GM23338 (cell line): Measurements from ENCODE around the gene LLGL2. TPM values are rescaled to one million over a fixed set of nuclear protein-coding genes. Genes with fewer than 3 reads are reported as not detected.

Experiments
- ATAC-seq: fragments of 200-7000 bp; cut with Tn5 transposase; 3 replicates; pipeline ENCODE4 v1.9.1; 2020
- DNase-seq: peaks from one replicate; pipeline ENCODE4 v3.0.0-alpha.2; 2015; ENCODE audit warnings: low spot score
- H2AFZ ChIP-seq: fragments of 200-600 bp; sonication (generic); 2 replicates; pipeline ENCODE4 v1.8.0; 2016; ENCODE audit warnings: antibody characterized with exemption, mild to moderate bottlenecking, moderate library complexity
- H3F3A ChIP-seq: fragments of 200-600 bp; sonication (generic); replicated peaks from 2 replicates; pipeline ENCODE4 v1.8.0; 2017; ENCODE audit warnings: antibody characterized with exemption, mixed run types, low read depth
- H3K27ac ChIP-seq: fragments of 200-600 bp; sonication (generic); 2 replicates; pipeline ENCODE4 v1.6.1; 2016; ENCODE audit warnings: low read depth
- H3K27me3 ChIP-seq: fragments of 200-600 bp; sonication (generic); 2 replicates; pipeline ENCODE4 v1.8.0; 2016; ENCODE audit warnings: mild to moderate bottlenecking, mixed run types, moderate library complexity; ENCODE audit not compliant: insufficient read depth
- H3K36me3 ChIP-seq: fragments of 200-600 bp; sonication (generic); 2 replicates; pipeline ENCODE4 v1.8.0; 2016; ENCODE audit warnings: mild to moderate bottlenecking; ENCODE audit not compliant: insufficient read depth
- H3K4me1 ChIP-seq: fragments of 200-600 bp; sonication (generic); 2 replicates; pipeline ENCODE4 v1.8.0; 2016; ENCODE audit warnings: mild to moderate bottlenecking, moderate library complexity; ENCODE audit not compliant: insufficient read depth
- H3K4me2 ChIP-seq: fragments of 200-600 bp; sonication (generic); 2 replicates; pipeline ENCODE4 v1.7.1; 2017; ENCODE audit warnings: mixed run types
- H3K4me3 ChIP-seq: fragments of 200-600 bp; sonication (generic); 2 replicates; pipeline ENCODE4 v1.6.1; 2016; ENCODE audit warnings: mixed run types
- H3K79me2 ChIP-seq: fragments of 200-600 bp; sonication (generic); replicated peaks from 2 replicates; pipeline ENCODE4 v1.8.0; 2017; ENCODE audit warnings: mild to moderate bottlenecking; ENCODE audit not compliant: insufficient read depth
- H3K9me2 ChIP-seq: fragments of 200-600 bp; sonication (generic); 2 replicates; pipeline ENCODE4 v1.8.0; 2017; ENCODE audit not compliant: insufficient read depth
- H4K20me1 ChIP-seq: fragments of 200-600 bp; sonication (generic); replicated peaks from 2 replicates; pipeline ENCODE4 v1.8.0; 2017; ENCODE audit warnings: mild to moderate bottlenecking; ENCODE audit not compliant: insufficient read depth
- H3K27ac Mint-ChIP-seq: 2 replicates; pipeline ENCODE4 v1.8.0; 2020; ENCODE audit warnings: inconsistent platforms, mild to moderate bottlenecking, moderate library complexity, mixed read lengths
- H3K27me3 Mint-ChIP-seq: 3 replicates; pipeline ENCODE4 v1.8.0; 2022; ENCODE audit warnings: low read depth, mild to moderate bottlenecking, moderate library complexity, mixed read lengths, inconsistent platforms; ENCODE audit not compliant: insufficient read depth, poor library complexity
- H3K36me3 Mint-ChIP-seq: 3 replicates; pipeline ENCODE4 v1.8.0; 2021; ENCODE audit warnings: low read depth, mild to moderate bottlenecking, inconsistent platforms, moderate library complexity, mixed read lengths
- H3K4me1 Mint-ChIP-seq: 3 replicates; pipeline ENCODE4 v1.8.0; 2020; ENCODE audit warnings: mild to moderate bottlenecking, inconsistent platforms, mixed read lengths
- H3K4me3 Mint-ChIP-seq: 3 replicates; pipeline ENCODE4 v1.8.0; 2021; ENCODE audit warnings: moderate library complexity, mild to moderate bottlenecking, inconsistent platforms, mixed read lengths
- H3K9me3 Mint-ChIP-seq: 3 replicates; pipeline ENCODE4 v1.8.0; 2020; ENCODE audit warnings: moderate library complexity, mild to moderate bottlenecking, inconsistent platforms, mixed read lengths
- CREB1 ChIP-seq: fragments of 250-450 bp; sonication (Bioruptor Pico); IDR thresholded peaks from 2 replicates; pipeline ENCODE4 v1.5.0; 2020; ENCODE audit warnings: low read depth, mild to moderate bottlenecking, moderate library complexity
- CTCF ChIP-seq, 2 experiments: fragments of 200-600 bp in 1 of 2; sonication (generic) in 1 of 2; conservative IDR thresholded peaks; 2 replicates each; pipeline versions ENCODE4 v1.5.1 to v1.6.1; 2016 to 2017; ENCODE audit warnings: antibody characterized with exemption in 2 of 2, low read depth in 2 of 2, mild to moderate bottlenecking in 2 of 2, moderate library complexity in 1 of 2
- ETS1 ChIP-seq: IDR thresholded peaks from 2 replicates; pipeline ENCODE4 v1.6.1; 2016; ENCODE audit warnings: antibody characterized with exemption
- EZH2phosphoT487 ChIP-seq: fragments of 200-600 bp; sonication (generic); IDR thresholded peaks from one replicate; pipeline ENCODE4 v1.8.1; 2018; ENCODE audit warnings: antibody characterized with exemption; ENCODE audit not compliant: unreplicated experiment
- JUNB ChIP-seq: IDR thresholded peaks from one replicate; pipeline ENCODE4 v1.6.1; 2016; ENCODE audit warnings: antibody characterized with exemption; ENCODE audit not compliant: unreplicated experiment
- NANOG ChIP-seq: IDR thresholded peaks from 2 replicates; pipeline ENCODE4 v1.6.1; 2016; ENCODE audit warnings: antibody characterized with exemption, borderline replicate concordance
- POLR2AphosphoS5 ChIP-seq: IDR thresholded peaks from 2 replicates; pipeline ENCODE4 v1.6.1; 2016; ENCODE audit warnings: antibody characterized with exemption, low read depth
- STAT1 ChIP-seq: IDR thresholded peaks from one replicate; pipeline ENCODE4 v1.6.1; 2016; ENCODE audit warnings: antibody characterized with exemption; ENCODE audit not compliant: unreplicated experiment
- ZNF114 ChIP-seq: fragments of 250-450 bp; sonication (Bioruptor Pico); IDR thresholded peaks from 2 replicates; pipeline ENCODE4 v1.5.0; 2020; ENCODE audit warnings: mild to moderate bottlenecking, moderate library complexity
- ZNF462 ChIP-seq: fragments of 250-450 bp; sonication (Bioruptor Pico); IDR thresholded peaks from 2 replicates; pipeline ENCODE4 v1.5.0; 2020; ENCODE audit warnings: mild to moderate bottlenecking, moderate library complexity
- polyA plus RNA-seq: library from polyadenylated mRNA; unstranded; fragments of >200 nt; fragmentation: Nextera tagmentation; extraction: Ambion mirVana; gene quantifications from 2 replicates; pipeline ENCODE4 v1.2.1, GENCODE V29; 2016
- total RNA-seq: library from RNA; depleted of rRNA; stranded (reverse); fragments of >200 nt; shearing (Covaris generic); gene quantifications from 2 replicates; pipeline ENCODE4 v1.2.3, GENCODE V29; 2014

Gene LLGL2
- total and polyA plus RNA-seq, 2 experiments from 2014 or later: 62.5 to 78.5 TPM

- TF ChIP-seq ZNF462 (no peak), STAT1 (no peak)
These were observed 89.8 kb downstream of the LLGL2 start (continued) for GRCh38 chr17:75615301-75615700.

GRCh38 chr17:75616521-75617122, 91.1 kb downstream of the LLGL2 start:
- H3K27ac ChIP-seq: no peak overlapping the region
- H2AFZ ChIP-seq: no peak overlapping the region
- H3K9me2 ChIP-seq: no peaks in the 10 kb centered on the region
- H3K27me3 Mint-ChIP-seq: peaks cover 16% of the 10 kb centered on the region
- no peaks in the 10 kb centered on the region for H3K27me3 ChIP-seq
- H3F3A ChIP-seq: no peaks in the 10 kb centered on the region
- H3K9me3 Mint-ChIP-seq: no peaks in the 10 kb centered on the region; the same call in 2 of the 3 replicates
- H3K36me3 Mint-ChIP-seq: no peaks in the 10 kb centered on the region
- H3K4me1 Mint-ChIP-seq: peaks cover 3% of the 10 kb centered on the region; the same call in 1 of the 3 replicates
- H3K27ac Mint-ChIP-seq: no peak overlapping the region
- no peak overlapping the region for H3K4me3 ChIP-seq
- no peaks in the 10 kb centered on the region for H3K4me1 ChIP-seq
- no peaks in the 10 kb centered on the region for H3K36me3 ChIP-seq
- no peaks in the 10 kb centered on the region for H3K79me2 ChIP-seq
- no peaks in the 10 kb centered on the region for H4K20me1 ChIP-seq
- no peak for ATAC-seq
- H3K4me3 Mint-ChIP-seq: no peak overlapping the region
- no peak overlapping the region for H3K4me2 ChIP-seq
- DNase-seq: no peak
- no peak for TF ChIP-seq NANOG
- TF ChIP-seq JUNB: no peak
- TF ChIP-seq ZNF114 (CRISPR knock-in tag): no peak
- no peak for TF ChIP-seq CREB1 (CRISPR knock-in tag)
- TF ChIP-seq EZH2phosphoT487: no peak
- no peak for TF ChIP-seq ETS1
- TF ChIP-seq POLR2AphosphoS5: no peak
- no peak for TF ChIP-seq CTCF (conservative IDR thresholded peaks at IDR 0.05; ENCODE audit: low read depth in 2 of 2)
- no peak for TF ChIP-seq STAT1
